ENCODE measurements around the gene GAPVD1. TPM values are rescaled to one million over a fixed set of nuclear protein-coding genes. Genes with fewer than 3 reads are reported as not detected.
A peak's percentile ranks its signal among the peaks of the same experiment; 100 is the strongest.

Gene GAPVD1
- total RNA-seq, 2 experiments from 2014 or later: 38.1 to 40.0 TPM

DNA sequence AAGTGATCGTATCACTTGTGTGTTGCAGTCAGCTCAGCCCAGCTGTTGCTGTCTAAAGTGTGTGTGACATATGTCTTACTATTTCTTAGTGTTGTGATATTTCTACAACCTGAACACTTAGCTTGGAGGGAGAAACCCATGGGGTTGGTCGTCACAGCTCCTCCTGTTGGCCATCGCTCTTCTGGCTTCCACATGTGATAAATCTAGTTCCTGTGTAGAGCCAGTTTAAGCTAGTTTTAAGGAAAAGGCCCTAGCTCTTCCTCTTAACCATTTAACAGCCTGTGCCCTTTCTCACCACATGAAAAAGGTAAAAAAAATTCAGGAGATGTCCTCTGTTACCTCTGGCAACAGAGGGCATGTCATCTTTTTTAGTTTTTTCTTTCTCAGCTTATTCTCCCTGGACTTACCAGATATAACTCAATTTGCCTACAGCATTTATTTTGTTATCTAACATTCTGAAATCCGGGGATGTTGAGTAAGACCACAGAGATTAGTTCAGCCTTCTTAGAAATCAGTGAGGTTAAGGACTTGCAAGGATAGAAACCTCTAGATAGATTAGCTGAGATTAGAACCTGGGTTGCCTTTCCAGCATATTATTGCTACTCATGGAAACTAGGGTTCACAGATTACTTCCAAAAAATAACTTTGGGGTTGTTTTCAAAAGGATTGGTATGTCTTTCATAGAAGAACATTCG, 100.4 kb downstream of the GAPVD1 start:
- peaks cover 20% of the 10 kb centered on the region for H3K36me3 Mint-ChIP-seq (ENCODE audit: low read depth)
- intact Hi-C loops (cut with micrococcal nuclease): loop anchor here (5.0 kb wide), 1 partner anchor 120 kb away; the partner anchor contains the start of gene HSPA5
- DNase-seq: peak; percentile 42

DNA sequence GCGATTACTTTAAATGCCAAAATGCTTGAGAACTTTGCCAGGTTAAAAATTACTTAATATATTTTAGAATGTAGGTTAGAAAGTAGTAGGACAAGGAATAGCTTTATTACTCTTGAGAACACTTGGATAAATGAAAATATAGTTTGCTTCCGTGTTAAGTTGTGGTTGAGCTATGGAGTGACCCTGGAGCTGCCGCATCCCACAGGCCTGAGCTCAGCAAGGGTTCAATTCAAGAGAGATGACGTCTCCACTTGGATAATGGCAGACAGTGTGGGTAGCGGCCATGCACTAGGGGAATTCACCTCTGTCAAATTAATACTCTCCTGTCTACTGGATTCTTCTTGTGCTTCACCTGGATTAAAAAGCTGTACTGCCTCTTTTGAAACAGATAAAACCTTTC, 105.0 kb downstream of the GAPVD1 start:
- H3K9me3 Mint-ChIP-seq: no peaks in the 10 kb centered on the region
- intact Hi-C loops (cut with micrococcal nuclease): no loop called here
- H3K4me3 Mint-ChIP-seq: no peak overlapping the region
- H3K4me1 Mint-ChIP-seq (ENCODE audit: low read depth): peaks cover 4% of the 10 kb centered on the region
- no peak overlapping the region for H3K27ac Mint-ChIP-seq
- peaks cover 7% of the 10 kb centered on the region for H3K36me3 Mint-ChIP-seq (ENCODE audit: low read depth)
- DNase-seq: no peak
- CTCF ChIA-PET: no interaction called here
- no peaks in the 10 kb centered on the region for H3K27me3 Mint-ChIP-seq (ENCODE audit: low read depth)

More for the DNA sequence above, 100.4 kb downstream of the GAPVD1 start:
- Mint-ChIP-seq H3K9me3 (no peaks in the 10 kb centered on the region), H3K4me3 (no peak overlapping the region), H3K27ac (no peak overlapping the region), H3K27me3 (ENCODE audit: low read depth) (no peaks in the 10 kb centered on the region), H3K4me1 (ENCODE audit: low read depth) (peaks cover 17% of the 10 kb centered on the region)
- CTCF ChIA-PET: interaction anchor here (0.6 to 2.0 kb wide), 7 partner anchors 15 to 565 kb away, joined by 3 to 9 read pairs (median 3); no protein-coding TSS in a partner anchor

DNA sequence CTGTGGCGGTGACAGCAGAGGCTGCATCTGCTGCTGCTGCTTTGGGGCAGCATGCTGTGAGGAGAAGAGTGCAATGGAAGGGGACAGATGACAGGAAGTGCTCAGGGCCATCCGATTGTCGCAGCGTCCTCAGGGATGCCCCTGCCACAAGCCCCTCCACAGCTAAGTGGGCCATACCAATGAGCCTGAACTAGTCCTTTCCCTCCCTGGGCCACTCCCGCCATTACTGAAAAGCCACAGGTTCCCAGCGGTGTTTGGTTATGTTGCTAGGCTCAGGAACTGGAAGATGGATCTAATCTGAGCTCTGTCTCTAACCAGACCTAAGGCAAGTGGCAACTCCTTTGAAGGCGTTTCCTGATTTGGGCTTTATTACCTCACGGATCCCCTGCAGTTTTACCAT, 109.2 kb downstream of the GAPVD1 start:
- intact Hi-C loops (cut with micrococcal nuclease): loop anchor here (10.0 kb wide), 1 partner anchor 426 kb away; the partner anchor contains the start of gene GOLGA1
- Mint-ChIP-seq H3K27ac (no peak overlapping the region), H3K27me3 (ENCODE audit: low read depth) (peaks cover 3% of the 10 kb centered on the region), H3K4me3 (no peak overlapping the region), H3K9me3 (no peaks in the 10 kb centered on the region), H3K36me3 (ENCODE audit: low read depth) (no peaks in the 10 kb centered on the region), H3K4me1 (ENCODE audit: low read depth) (peaks cover 7% of the 10 kb centered on the region)
- no peak for DNase-seq
- CTCF ChIA-PET: no interaction called here

DNA sequence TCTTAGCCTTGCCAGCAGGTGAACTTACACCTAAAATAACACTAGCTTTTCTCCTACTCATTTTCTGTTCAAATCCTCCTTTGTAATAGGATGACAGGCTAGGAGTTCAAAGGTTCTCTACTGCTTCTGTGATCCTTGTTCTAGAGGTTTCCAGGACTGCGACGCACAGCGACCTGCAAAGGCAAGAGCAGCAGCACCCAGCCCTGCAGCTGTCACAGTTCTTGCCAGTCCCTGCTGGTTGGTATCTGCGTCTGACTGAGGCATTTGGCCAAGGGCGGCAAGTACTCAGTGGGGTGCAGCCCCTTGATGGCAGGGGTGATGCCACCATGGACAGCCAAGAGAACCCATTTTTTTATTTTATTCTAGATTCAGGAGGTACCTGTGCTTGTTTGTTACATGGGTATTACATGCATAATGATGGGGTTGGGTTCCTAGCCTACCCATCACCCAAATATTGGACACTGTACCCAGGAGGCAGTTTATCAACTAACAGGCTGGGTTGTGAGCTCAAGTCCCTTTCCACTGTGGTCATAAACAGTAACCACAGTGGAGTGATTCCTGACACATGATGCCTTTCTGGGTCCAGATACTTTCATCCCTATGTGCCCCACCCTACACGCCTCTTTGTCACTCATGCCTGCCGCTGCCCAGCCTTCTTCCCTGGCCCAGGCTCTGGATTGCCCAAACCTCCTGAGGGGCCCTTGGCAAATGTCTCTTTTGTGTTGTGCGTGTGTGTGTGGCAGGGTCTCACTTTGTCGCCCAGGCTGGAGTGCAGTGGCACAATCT, 111.0 kb downstream of the GAPVD1 start:
- H3K9me3 Mint-ChIP-seq: no peaks in the 10 kb centered on the region
- no peak for DNase-seq
- peaks cover 7% of the 10 kb centered on the region for H3K4me1 Mint-ChIP-seq (ENCODE audit: low read depth)
- intact Hi-C loops (cut with micrococcal nuclease): loop anchor here (10.0 kb wide), 1 partner anchor 428 kb away; the partner anchor contains the start of gene GOLGA1
- CTCF ChIA-PET: interaction anchor here (0.7 to 1.1 kb wide), 2 partner anchors 596 to 641 kb away, joined by 3 to 4 read pairs; partner anchors contain the start of gene OLFML2A
- H3K27me3 Mint-ChIP-seq (ENCODE audit: low read depth): peaks cover 3% of the 10 kb centered on the region
- H3K4me3 Mint-ChIP-seq: no peak overlapping the region
- no peaks in the 10 kb centered on the region for H3K36me3 Mint-ChIP-seq (ENCODE audit: low read depth)
- H3K27ac Mint-ChIP-seq: no peak overlapping the region

DNA sequence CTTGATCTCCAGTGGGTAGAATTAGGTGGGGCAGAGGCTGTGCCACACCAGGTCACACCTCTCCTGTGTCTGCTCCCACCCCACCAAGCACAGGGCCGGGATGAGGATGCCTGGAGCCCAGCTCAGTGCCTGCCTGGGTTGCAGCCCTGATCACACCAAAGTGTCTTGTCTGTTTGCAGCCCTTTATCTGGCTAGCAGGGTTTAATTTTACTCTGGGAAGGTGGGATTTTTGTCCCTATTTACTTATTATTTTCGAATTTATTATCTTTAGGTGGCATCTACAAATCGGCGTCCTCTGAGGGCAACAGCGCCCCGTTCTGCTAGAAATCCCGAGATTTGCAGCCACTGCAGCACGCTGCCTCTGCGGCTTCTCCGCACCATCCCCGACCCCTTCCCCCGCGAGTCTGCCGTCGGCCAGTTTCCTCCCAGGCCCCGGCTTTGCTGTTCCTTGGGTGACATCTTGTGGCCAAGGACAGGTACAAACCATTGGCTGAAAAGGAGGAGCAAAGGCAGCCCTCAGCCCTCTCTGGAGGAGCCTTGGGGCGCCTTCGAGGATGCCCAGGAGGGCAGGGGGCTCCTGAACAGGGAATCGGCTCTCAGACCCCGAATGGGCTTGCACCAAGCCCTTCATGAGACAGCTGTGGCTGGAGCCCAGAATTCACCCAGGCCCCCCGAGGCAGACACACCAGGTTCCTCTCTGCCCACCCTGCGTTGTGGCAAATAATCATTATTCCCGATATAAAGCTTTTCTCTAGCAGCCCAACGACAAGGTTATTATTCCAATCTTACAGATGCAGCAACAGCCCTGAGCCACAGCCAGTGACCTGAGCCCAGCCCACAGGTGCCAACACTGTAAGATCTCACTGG, 113.0 kb downstream of the GAPVD1 start:
- Mint-ChIP-seq H3K4me1 (ENCODE audit: low read depth) (peaks cover 7% of the 10 kb centered on the region), H3K27ac (no peak overlapping the region), H3K4me3 (peak overlapping the region; percentile 58), H3K9me3 (no peaks in the 10 kb centered on the region), H3K36me3 (ENCODE audit: low read depth) (no peaks in the 10 kb centered on the region), H3K27me3 (ENCODE audit: low read depth) (peaks cover 3% of the 10 kb centered on the region)
- CTCF ChIA-PET: interaction anchor here (0.7 to 2.7 kb wide), 3 partner anchors 119 to 521 kb away, joined by 3 to 8 read pairs (median 5); partner anchors contain the start of gene WDR38
- intact Hi-C loops (cut with micrococcal nuclease): loop anchor here (1.0 to 10.0 kb wide), 5 partner anchors 118 to 600 kb away; partner anchors contain the start of genes GOLGA1, SCAI and WDR38
- peak; percentile 80 for DNase-seq

DNA sequence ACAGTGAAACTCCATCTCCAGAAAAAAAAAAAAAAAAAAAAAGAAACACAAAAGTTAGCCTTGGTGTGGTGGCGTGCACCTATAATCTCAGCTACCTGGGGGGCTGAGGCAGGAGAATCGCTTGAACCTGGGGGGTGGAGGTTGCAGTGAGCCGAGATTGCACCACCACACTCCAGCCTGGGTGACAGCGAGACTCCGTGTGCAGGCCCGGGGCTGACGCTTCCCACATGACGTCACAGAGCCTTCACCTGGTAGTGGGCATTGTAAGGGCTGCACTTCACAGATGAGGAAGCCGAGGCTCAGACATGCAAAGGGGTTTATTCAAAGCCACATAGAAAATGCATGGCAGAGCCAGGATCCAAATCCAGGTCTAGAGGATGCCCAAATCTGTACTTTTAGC, 114.2 kb downstream of the GAPVD1 start:
- no peak for DNase-seq
- H3K9me3 Mint-ChIP-seq: no peaks in the 10 kb centered on the region
- CTCF ChIA-PET: interaction anchor here (0.6 to 2.7 kb wide), 3 partner anchors 12 to 574 kb away, joined by 3 to 8 read pairs (median 3); no protein-coding TSS in a partner anchor
- peaks cover 7% of the 10 kb centered on the region for H3K4me1 Mint-ChIP-seq (ENCODE audit: low read depth)
- H3K4me3 Mint-ChIP-seq: no peak overlapping the region
- H3K27ac Mint-ChIP-seq: no peak overlapping the region
- H3K27me3 Mint-ChIP-seq (ENCODE audit: low read depth): peaks cover 3% of the 10 kb centered on the region
- intact Hi-C loops (cut with micrococcal nuclease): loop anchor here (10.0 kb wide), 1 partner anchor 431 kb away; the partner anchor contains the start of gene GOLGA1
- no peaks in the 10 kb centered on the region for H3K36me3 Mint-ChIP-seq (ENCODE audit: low read depth)

DNA sequence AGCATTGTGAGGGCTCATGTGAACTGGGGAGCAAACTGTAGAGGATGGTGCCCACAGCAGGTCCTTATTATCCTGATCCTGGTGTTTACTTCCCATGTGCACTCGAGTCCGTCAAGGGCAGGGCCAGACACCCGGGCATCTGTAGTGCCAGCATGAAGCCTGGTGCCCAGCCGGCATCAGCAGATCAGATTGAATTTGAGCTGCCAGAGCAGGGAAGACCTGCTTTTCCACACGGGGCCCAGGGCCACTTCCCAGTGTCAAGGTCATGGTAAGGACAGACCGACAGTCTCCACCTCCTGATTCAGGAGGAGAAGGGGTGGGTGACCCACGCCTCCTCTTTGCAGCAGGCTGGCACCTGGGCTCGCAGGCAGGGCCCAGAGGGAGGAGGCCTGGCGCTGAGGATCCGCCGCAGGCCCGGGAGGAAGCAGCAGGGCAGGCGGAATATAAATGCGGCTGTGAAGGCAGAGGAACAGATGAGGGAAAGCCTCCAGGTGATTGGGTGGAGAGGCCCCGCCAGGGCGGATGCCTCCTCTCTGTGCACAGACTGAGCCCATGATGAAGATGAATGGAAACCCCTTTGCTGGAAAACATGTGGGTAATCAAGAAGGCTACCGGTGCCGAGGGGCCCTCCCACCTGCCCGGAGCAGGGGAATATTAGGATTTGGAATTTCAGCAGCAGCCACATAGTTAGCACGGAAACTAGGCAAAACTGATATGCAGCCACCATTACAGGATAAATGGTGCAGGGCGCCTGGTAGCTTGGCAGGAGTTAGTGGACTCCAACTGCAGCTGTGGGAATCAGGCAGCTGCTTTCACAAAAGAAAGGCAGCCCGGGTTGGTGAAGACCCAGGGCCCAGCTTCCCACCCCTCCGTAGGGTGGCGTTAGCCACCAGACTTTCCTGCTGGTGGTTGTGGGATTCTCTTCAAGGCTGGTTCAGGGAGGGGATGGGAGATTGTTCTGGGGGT, 114.9 kb downstream of the GAPVD1 start:
- H3K9me3 Mint-ChIP-seq: no peaks in the 10 kb centered on the region
- no peak for DNase-seq
- intact Hi-C loops (cut with micrococcal nuclease): loop anchor here (10.0 kb wide), 1 partner anchor 432 kb away; the partner anchor contains the start of gene GOLGA1
- peaks cover 7% of the 10 kb centered on the region for H3K4me1 Mint-ChIP-seq (ENCODE audit: low read depth)
- peaks cover 3% of the 10 kb centered on the region for H3K27me3 Mint-ChIP-seq (ENCODE audit: low read depth)
- H3K36me3 Mint-ChIP-seq (ENCODE audit: low read depth): no peaks in the 10 kb centered on the region
- H3K27ac Mint-ChIP-seq: no peak overlapping the region
- no peak overlapping the region for H3K4me3 Mint-ChIP-seq
- CTCF ChIA-PET: interaction anchor here (0.6 to 2.7 kb wide), 3 partner anchors 8 to 574 kb away, joined by 3 to 8 read pairs (median 4); no protein-coding TSS in a partner anchor

DNA sequence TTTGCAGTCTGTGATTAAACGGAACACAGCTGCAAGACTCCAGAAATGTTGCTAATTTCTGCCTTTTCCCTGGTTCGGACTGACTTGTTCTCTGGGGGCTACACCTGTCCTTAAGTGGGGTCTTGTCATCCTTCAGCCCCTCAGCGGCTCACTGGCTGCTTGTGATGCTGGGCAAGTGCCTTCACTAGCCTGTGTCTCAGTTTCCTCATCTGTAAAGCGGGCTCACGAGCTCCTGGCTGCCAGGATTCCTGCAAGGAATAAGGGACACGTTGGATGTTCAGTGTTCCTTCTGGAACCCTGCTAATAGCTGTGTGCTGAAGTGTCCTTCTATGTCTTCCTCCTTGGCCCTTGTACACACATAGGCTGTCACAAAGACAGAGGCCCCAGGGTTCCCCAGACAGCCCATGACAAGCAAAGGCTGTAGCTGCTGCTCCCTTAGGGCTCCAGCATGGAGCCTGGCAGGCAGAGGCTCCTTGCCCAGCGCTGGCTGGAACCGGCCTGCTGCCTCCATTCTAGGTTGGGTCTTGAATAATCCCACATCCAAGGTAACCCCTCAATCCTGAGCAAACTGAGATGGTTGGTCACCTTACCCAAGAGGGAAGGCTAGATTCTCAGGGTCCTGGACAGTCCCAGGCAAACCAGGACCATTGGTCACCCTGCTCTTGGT, 116.1 kb downstream of the GAPVD1 start:
- Mint-ChIP-seq H3K36me3 (ENCODE audit: low read depth) (no peaks in the 10 kb centered on the region), H3K9me3 (no peaks in the 10 kb centered on the region), H3K27me3 (ENCODE audit: low read depth) (peaks cover 3% of the 10 kb centered on the region), H3K4me1 (ENCODE audit: low read depth) (peaks cover 7% of the 10 kb centered on the region), H3K4me3 (no peak overlapping the region), H3K27ac (no peak overlapping the region)
- CTCF ChIA-PET: interaction anchor here (0.9 to 1.2 kb wide), 3 partner anchors 10 to 604 kb away, joined by 3 to 4 read pairs (median 3); no protein-coding TSS in a partner anchor
- intact Hi-C loops (cut with micrococcal nuclease): loop anchor here (10.0 kb wide), 1 partner anchor 433 kb away; the partner anchor contains the start of gene GOLGA1
- DNase-seq: no peak

DNA sequence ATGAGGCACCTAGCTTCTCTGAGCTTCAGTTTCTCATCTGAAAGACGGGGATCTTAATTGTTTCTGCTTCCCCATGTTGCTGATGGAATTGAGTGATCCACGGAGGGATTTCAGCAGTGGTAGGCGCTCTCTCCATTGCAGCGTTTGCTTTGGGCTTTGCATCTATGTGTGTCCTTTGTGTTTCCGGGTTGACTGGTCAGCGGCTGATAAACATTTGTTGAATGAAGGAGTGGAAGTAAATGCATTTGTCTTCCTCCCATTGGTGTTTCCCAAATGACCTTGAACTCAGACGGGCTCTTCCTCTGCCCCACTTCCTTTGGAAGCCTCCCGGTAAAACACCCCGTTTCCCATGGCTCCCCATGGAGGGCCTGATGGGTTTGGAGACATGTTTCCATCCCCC, 117.2 kb downstream of the GAPVD1 start:
- H3K27me3 Mint-ChIP-seq (ENCODE audit: low read depth): peaks cover 3% of the 10 kb centered on the region
- H3K9me3 Mint-ChIP-seq: no peaks in the 10 kb centered on the region
- DNase-seq: no peak
- no peak overlapping the region for H3K27ac Mint-ChIP-seq
- peaks cover 7% of the 10 kb centered on the region for H3K4me1 Mint-ChIP-seq (ENCODE audit: low read depth)
- H3K36me3 Mint-ChIP-seq (ENCODE audit: low read depth): no peaks in the 10 kb centered on the region
- intact Hi-C loops (cut with micrococcal nuclease): loop anchor here (10.0 kb wide), 1 partner anchor 434 kb away; the partner anchor contains the start of gene GOLGA1
- CTCF ChIA-PET: interaction anchor here (1.1 to 1.2 kb wide), 2 partner anchors 29 to 605 kb away, joined by 3 read pairs; no protein-coding TSS in a partner anchor
- H3K4me3 Mint-ChIP-seq: no peak overlapping the region

DNA sequence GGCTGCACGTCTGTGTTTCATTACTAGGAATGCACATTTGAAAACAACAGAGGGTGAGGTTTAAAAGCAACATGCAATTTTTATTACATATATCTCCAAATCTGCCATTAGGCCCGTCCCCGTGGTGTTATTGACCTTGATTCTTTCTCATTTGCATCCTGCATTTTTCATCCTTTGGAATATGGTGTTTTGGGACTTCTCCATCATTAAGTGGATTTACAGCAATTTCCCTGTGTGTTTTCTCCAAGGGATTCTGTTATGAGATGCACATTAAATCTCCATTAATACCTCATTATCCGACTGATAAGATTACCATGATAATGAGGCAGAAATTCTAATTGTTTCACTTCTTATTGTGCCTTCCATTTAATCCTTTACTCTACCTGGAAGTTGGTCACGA, 117.6 kb downstream of the GAPVD1 start:
- Mint-ChIP-seq H3K9me3 (no peaks in the 10 kb centered on the region), H3K4me3 (no peak overlapping the region), H3K4me1 (ENCODE audit: low read depth) (peaks cover 6% of the 10 kb centered on the region), H3K27ac (no peak overlapping the region), H3K27me3 (ENCODE audit: low read depth) (peaks cover 2% of the 10 kb centered on the region), H3K36me3 (ENCODE audit: low read depth) (no peaks in the 10 kb centered on the region)
- no peak for DNase-seq
- intact Hi-C loops (cut with micrococcal nuclease): loop anchor here (10.0 kb wide), 1 partner anchor 434 kb away; the partner anchor contains the start of gene GOLGA1
- CTCF ChIA-PET: no interaction called here

Data from activated naive CD4-positive, alpha-beta T cell treated with anti-CD3 and anti-CD28 coated beads for 36 hours (primary cell).